Endothelial cell of umbilical vein (primary cell): ENCODE measurements around the gene ANKRD60. TPM values are rescaled to one million over a fixed set of nuclear protein-coding genes. Genes with fewer than 3 reads are reported as not detected.

Source experiments
- BruUV-seq: library from RNA; stranded (reverse); fragments of 400-500 nt; replicated peaks from 2 replicates; lab custom pipeline; 2021; lab: Mats Ljungman, UMichigan
- CTCF ChIA-PET: fragments of 300-600, 350-600 bp; sonication (Branson Sonifier 250); formaldehyde crosslinking; loops from one replicate; lab custom pipeline; 2021; ENCODE audit warnings: antibody characterized with exemption, inconsistent platforms; lab: Charles Lee
- POLR2A ChIA-PET: fragments of 300-600, 350-600 bp; sonication (Branson Sonifier 250); formaldehyde crosslinking; loops from one replicate; lab custom pipeline; 2021; ENCODE audit warnings: antibody characterized with exemption, inconsistent platforms; lab: Charles Lee
- DNase-seq: peaks from one replicate; pipeline ENCODE4 v3.0.0-alpha.2; 2011; ENCODE audit warnings: low read depth, low spot score
- FAIRE-seq: peaks from 2 replicates; lab custom pipeline; 2011; peaks lifted over from hg19 to GRCh38; lab: Jason Lieb, UNC
- H2AFZ ChIP-seq: 2 replicates; pipeline ENCODE4 v1.6.0; 2012; ENCODE audit warnings: low read depth, low read length, control low read depth, inconsistent platforms
- H3K27ac ChIP-seq: 2 replicates; pipeline ENCODE4 v1.5.1; 2011; ENCODE audit warnings: low read depth, mild to moderate bottlenecking, control low read depth, low read length, moderate library complexity; ENCODE audit not compliant: insufficient read depth
- H3K27me3 ChIP-seq, 2 experiments: 2 replicates each; pipeline versions ENCODE4 v1.6.0 to v1.6.1; 2011; ENCODE audit warnings: low read length in 2 of 2, mixed read lengths in 1 of 2; ENCODE audit not compliant: control insufficient read depth in 2 of 2, insufficient read depth in 2 of 2
- H3K36me3 ChIP-seq, 2 experiments: 2 replicates in 1 of 2; 3 replicates in 1 of 2; pipeline ENCODE4 v1.5.1; 2011; ENCODE audit warnings: low read length in 2 of 2, mild to moderate bottlenecking in 1 of 2, moderate library complexity in 1 of 2; ENCODE audit not compliant: control insufficient read depth in 2 of 2, insufficient read depth in 2 of 2; ENCODE audit errors: extremely low read depth in 1 of 2
- H3K4me1 ChIP-seq: 3 replicates; pipeline ENCODE4 v1.5.1; 2011; ENCODE audit warnings: mild to moderate bottlenecking, low read length; ENCODE audit not compliant: control insufficient read depth, insufficient read depth; ENCODE audit errors: extremely low read depth
- H3K4me2 ChIP-seq: 2 replicates; pipeline ENCODE4 v1.6.1; 2011; ENCODE audit warnings: low read length, control low read depth, mixed read lengths; ENCODE audit not compliant: insufficient read depth
- H3K4me3 ChIP-seq, 3 experiments: fragments of 200-600 bp in 1 of 3; sonication (generic), shearing (Covaris generic) in 1 of 3; replicated peaks in 1 of 3; 2 replicates each; pipeline ENCODE4 v1.5.1; 2011 to 2016; ENCODE audit warnings: control low read depth in 3 of 3, low read length in 3 of 3, mild to moderate bottlenecking in 2 of 3, inconsistent platforms in 1 of 3, low read depth in 1 of 3, moderate library complexity in 1 of 3; ENCODE audit not compliant: insufficient read depth in 1 of 3
- H3K79me2 ChIP-seq: 2 replicates; pipeline ENCODE4 v1.6.0; 2012; ENCODE audit warnings: low read length, inconsistent platforms; ENCODE audit not compliant: control insufficient read depth, insufficient read depth
- H3K9ac ChIP-seq: replicated peaks from 2 replicates; pipeline ENCODE3; 2011; ENCODE audit warnings: low read length, control low read depth; ENCODE audit not compliant: insufficient read depth; ENCODE audit errors: extremely low read depth
- H3K9me1 ChIP-seq: replicated peaks from 3 replicates; pipeline ENCODE4 v1.6.0; 2011; ENCODE audit warnings: mild to moderate bottlenecking, low read length; ENCODE audit not compliant: control insufficient read depth, insufficient read depth; ENCODE audit errors: extremely low read depth
- H3K9me3 ChIP-seq: replicated peaks from 2 replicates; pipeline ENCODE4 v1.5.1; 2012; ENCODE audit warnings: low read length, inconsistent platforms; ENCODE audit not compliant: control insufficient read depth, insufficient read depth
- H4K20me1 ChIP-seq: replicated peaks from 2 replicates; pipeline ENCODE3; 2011; ENCODE audit warnings: mild to moderate bottlenecking, low read length; ENCODE audit not compliant: control insufficient read depth, insufficient read depth; ENCODE audit errors: extremely low read depth
- EZH2 ChIP-seq: IDR thresholded peaks from 2 replicates; pipeline ENCODE4 v1.6.1; 2012; ENCODE audit warnings: borderline replicate concordance, low read depth, mild to moderate bottlenecking, moderate library complexity, low read length, inconsistent platforms; ENCODE audit not compliant: severe bottlenecking
- FOS ChIP-seq: IDR thresholded peaks from 2 replicates; pipeline ENCODE4 v1.6.1; 2011; ENCODE audit warnings: mild to moderate bottlenecking, low read length, moderate library complexity, borderline replicate concordance; ENCODE audit not compliant: insufficient read depth
- GATA2 ChIP-seq: IDR thresholded peaks from 2 replicates; pipeline ENCODE4 v1.7.0; 2011; ENCODE audit warnings: low read depth, mild to moderate bottlenecking, moderate library complexity, mixed read lengths, low read length; ENCODE audit not compliant: insufficient read length, insufficient read depth
- JUN ChIP-seq: IDR thresholded peaks from 2 replicates; pipeline ENCODE4 v1.6.1; 2011; ENCODE audit warnings: borderline replicate concordance, low read depth; ENCODE audit not compliant: insufficient read length, insufficient read depth
- MYC ChIP-seq: IDR thresholded peaks from one replicate; pipeline ENCODE4 v1.6.1; 2011; ENCODE audit warnings: mild to moderate bottlenecking, low read depth, low read length
- POLR2A ChIP-seq: IDR thresholded peaks from 2 replicates; pipeline ENCODE4 v1.6.1; 2012; ENCODE audit warnings: low read depth, mild to moderate bottlenecking, control low read depth, low read length
- POLR2AphosphoS5 ChIP-seq: IDR thresholded peaks from 2 replicates; pipeline ENCODE4 v1.6.1; 2012; ENCODE audit warnings: low read depth, mild to moderate bottlenecking, control low read depth, low read length, moderate library complexity; ENCODE audit not compliant: insufficient read depth
- dilution Hi-C: fragments of 300-500 bp; cut with MboI; formaldehyde crosslinking; loops from one replicate; pipeline ENCODE4 v1.15.0; 2019; ENCODE audit warnings: low sequenced_read_pairs; ENCODE audit not compliant: extremely low pct_ligation_motif_present
- intact Hi-C: fragments of 100-400 bp; cut with micrococcal nuclease; formaldehyde crosslinking; loops from one replicate; pipeline ENCODE4 v1.10.0; 2022
- polyA plus RNA-seq, 4 experiments: library from polyadenylated mRNA; depleted of rRNA in 3 of 4; stranded (reverse) in 3 of 4; unstranded in 1 of 4; fragments of >200 nt; gene quantifications; 2 replicates each; pipeline versions ENCODE4 v1.2.1 to v1.2.3, GENCODE V29; 2011 to 2012; ENCODE audit warnings: missing spikeins in 1 of 4
- total RNA-seq: library from RNA; stranded (reverse); gene quantifications from 2 replicates; pipeline ENCODE4 v1.2.3, GENCODE V29; 2021
- TF ChIP-seq, protein P1 (sequence below), 2 donors: IDR thresholded peaks; 1 replicate in 1 of 2; 2 replicates in 1 of 2; pipeline ENCODE4 v1.5.1; 2011; ENCODE audit warnings: low read length in 2 of 2, mild to moderate bottlenecking in 2 of 2, moderate library complexity in 2 of 2, control low read depth in 1 of 2, inconsistent platforms in 1 of 2, low read depth in 1 of 2; ENCODE audit not compliant: insufficient read depth in 1 of 2; ENCODE audit errors: extremely low read depth in 1 of 2
- TF ChIP-seq, protein P2 (sequence below): IDR thresholded peaks from 2 replicates; pipeline ENCODE4 v1.6.1; 2011; ENCODE audit not compliant: insufficient read depth, insufficient read length

The ANKRD60 gene
- total and polyA plus RNA-seq, 2 donors (not counting 3 experiments of a cell fraction or from before 2014, with no cell fraction given) = not detected

DNA sequence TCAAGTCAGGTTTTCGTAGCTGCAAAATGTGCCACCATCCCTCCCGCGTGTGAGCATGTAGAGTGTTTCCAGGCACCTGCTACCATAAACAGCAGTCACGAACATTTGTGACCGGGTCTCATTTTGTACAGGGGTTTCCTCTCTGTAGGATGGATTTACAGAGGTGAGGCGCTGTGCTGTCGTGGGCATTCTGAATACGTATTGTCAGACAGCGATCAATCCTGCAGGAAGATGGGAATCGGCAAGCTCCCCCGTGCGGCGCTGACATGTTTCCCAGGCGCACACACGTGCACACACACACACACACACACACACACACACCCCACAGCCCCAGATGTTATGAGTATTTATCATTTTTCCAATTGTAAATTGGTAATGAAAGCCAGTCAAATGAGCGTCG lies 15.8 kb downstream of the ANKRD60 start:
- Histone ChIP-seq H3K9me3 (no peaks in the 10 kb centered on the region), H3K27me3 (no peaks in the 10 kb centered on the region), H3K79me2 (no peaks in the 10 kb centered on the region), H3K9me1 (no peaks in the 10 kb centered on the region), H3K9ac (no peak overlapping the region), H3K36me3 (no peaks in the 10 kb centered on the region), H4K20me1 (no peaks in the 10 kb centered on the region), H3K4me3 (no peak overlapping the region), H3K4me1 (no peaks in the 10 kb centered on the region), H3K4me2 (no peak overlapping the region), H2AFZ (no peak overlapping the region), H3K27ac (no peak overlapping the region)
- FAIRE-seq = no peak
- TF ChIP-seq POLR2A = no peak
- no peak for TF ChIP-seq GATA2
- no peak for TF ChIP-seq FOS
- no peak for TF ChIP-seq MYC
- TF ChIP-seq, protein P1, sequence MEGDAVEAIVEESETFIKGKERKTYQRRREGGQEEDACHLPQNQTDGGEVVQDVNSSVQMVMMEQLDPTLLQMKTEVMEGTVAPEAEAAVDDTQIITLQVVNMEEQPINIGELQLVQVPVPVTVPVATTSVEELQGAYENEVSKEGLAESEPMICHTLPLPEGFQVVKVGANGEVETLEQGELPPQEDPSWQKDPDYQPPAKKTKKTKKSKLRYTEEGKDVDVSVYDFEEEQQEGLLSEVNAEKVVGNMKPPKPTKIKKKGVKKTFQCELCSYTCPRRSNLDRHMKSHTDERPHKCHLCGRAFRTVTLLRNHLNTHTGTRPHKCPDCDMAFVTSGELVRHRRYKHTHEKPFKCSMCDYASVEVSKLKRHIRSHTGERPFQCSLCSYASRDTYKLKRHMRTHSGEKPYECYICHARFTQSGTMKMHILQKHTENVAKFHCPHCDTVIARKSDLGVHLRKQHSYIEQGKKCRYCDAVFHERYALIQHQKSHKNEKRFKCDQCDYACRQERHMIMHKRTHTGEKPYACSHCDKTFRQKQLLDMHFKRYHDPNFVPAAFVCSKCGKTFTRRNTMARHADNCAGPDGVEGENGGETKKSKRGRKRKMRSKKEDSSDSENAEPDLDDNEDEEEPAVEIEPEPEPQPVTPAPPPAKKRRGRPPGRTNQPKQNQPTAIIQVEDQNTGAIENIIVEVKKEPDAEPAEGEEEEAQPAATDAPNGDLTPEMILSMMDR (IDR thresholded peaks at IDR 0.05; ENCODE audit: extremely low read depth in 1 of 2, insufficient read depth in 1 of 2, low read depth in 1 of 2, low read length in 2 of 2) = no peak
- no peak for TF ChIP-seq JUN
- TF ChIP-seq, protein P2, sequence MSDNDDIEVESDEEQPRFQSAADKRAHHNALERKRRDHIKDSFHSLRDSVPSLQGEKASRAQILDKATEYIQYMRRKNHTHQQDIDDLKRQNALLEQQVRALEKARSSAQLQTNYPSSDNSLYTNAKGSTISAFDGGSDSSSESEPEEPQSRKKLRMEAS = no peak
- TF ChIP-seq EZH2 = no peak
- no peak for TF ChIP-seq POLR2AphosphoS5
- POLR2A ChIA-PET = no interaction called here
- dilution Hi-C loops = no loop called here
- intact Hi-C loops = loop anchor here (5.0 kb wide), 1 partner anchor 830 kb away; no protein-coding TSS in a partner anchor
- DNase-seq = no peak
- BruUV-seq = no TSS peak
- CTCF ChIA-PET = interaction anchor here (6.8 kb wide), 1 partner anchor 615 kb away, joined by 54 read pairs; no protein-coding TSS in a partner anchor
